ENCODE results near the gene TP53AIP1. TPM values are rescaled to one million over a fixed set of nuclear protein-coding genes. Genes with fewer than 3 reads are reported as not detected.

The TP53AIP1 gene
- total and polyA plus RNA-seq, 2 experiments from 2014 or later: 0.17 to 0.23 TPM

DNA sequence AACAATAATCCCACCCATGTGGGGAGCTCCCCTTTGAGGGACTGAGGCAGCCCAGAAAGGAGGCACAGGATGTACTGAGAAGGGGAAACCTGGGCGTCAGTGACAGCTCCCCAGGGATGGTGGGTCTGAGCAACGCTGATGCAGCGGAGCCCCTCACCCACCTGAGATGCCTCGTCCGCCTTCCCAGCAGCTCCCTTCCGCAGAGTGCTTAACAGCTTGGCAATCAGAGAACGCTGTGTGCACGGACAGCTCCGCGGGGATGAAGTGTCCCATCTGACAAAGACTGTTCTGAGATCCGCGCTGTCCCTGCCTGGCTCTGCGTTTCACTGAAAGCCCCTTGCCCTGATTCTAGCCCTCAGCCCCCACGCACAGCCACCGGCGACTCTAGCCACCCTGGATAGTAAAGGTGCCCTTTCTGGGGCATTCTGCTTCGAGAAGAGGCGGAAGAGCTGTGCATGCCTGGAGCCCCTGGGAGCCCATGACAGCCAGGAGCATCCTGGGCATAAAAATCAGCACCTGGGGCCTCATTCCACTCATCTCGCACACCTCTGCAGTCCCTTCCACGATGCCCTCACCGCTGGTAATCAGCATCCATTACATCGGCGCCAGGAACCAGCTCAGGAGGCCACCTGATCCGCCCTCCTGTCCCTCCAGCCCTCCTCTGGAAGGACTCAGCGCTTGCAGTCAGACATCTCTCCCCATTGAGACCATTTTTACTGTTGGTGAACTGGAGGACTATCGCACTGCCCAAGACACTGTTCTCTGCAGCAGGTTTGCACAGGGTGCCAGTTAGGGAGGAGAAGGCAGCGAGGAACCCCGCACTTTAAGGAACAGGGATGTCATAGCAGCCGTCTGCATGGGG, 40.8 kb downstream of the TP53AIP1 start:
- Histone ChIP-seq H3K79me2 (no peaks in the 10 kb centered on the region), H3K9me2 (replicated peaks; ENCODE audit: insufficient read depth) (no peaks in the 10 kb centered on the region), H3K36me3 (replicated peaks; ENCODE audit: insufficient read depth, low read depth) (no peaks in the 10 kb centered on the region), H2AFZ (no peak overlapping the region), H3K4me3 (no peak overlapping the region), H3K9me3 (ENCODE audit: low read depth) (no peaks in the 10 kb centered on the region), H3K4me1 (ENCODE audit: insufficient read depth) (peaks cover 15% of the 10 kb centered on the region), H4K20me1 (ENCODE audit: insufficient read depth, poor library complexity, severe bottlenecking) (no peaks in the 10 kb centered on the region), H3K27ac (no peak overlapping the region), H3K27me3 (peaks cover 53% of the 10 kb centered on the region), H3K4me2 (peak overlapping the region; percentile 59)
- WGBS (ENCODE audit: low lambda C conversion rate, missing lambda C conversion rate): 13% methylated on average over 29 of the region's 29 CpGs
- DNase-seq (ENCODE audit: low spot score): peak; percentile 31
- TF ChIP-seq, protein P1, sequence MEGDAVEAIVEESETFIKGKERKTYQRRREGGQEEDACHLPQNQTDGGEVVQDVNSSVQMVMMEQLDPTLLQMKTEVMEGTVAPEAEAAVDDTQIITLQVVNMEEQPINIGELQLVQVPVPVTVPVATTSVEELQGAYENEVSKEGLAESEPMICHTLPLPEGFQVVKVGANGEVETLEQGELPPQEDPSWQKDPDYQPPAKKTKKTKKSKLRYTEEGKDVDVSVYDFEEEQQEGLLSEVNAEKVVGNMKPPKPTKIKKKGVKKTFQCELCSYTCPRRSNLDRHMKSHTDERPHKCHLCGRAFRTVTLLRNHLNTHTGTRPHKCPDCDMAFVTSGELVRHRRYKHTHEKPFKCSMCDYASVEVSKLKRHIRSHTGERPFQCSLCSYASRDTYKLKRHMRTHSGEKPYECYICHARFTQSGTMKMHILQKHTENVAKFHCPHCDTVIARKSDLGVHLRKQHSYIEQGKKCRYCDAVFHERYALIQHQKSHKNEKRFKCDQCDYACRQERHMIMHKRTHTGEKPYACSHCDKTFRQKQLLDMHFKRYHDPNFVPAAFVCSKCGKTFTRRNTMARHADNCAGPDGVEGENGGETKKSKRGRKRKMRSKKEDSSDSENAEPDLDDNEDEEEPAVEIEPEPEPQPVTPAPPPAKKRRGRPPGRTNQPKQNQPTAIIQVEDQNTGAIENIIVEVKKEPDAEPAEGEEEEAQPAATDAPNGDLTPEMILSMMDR (IDR thresholded peaks at IDR 0.05; ENCODE audit: poor library complexity): no peak
- TF ChIP-seq EZH2phosphoT487 (IDR thresholded peaks at IDR 0.05; ENCODE audit: low read depth, severe bottlenecking, unreplicated experiment) (no peak), EZH2 (IDR thresholded peaks at IDR 0.05; ENCODE audit: borderline replicate concordance) (no peak)

DNA sequence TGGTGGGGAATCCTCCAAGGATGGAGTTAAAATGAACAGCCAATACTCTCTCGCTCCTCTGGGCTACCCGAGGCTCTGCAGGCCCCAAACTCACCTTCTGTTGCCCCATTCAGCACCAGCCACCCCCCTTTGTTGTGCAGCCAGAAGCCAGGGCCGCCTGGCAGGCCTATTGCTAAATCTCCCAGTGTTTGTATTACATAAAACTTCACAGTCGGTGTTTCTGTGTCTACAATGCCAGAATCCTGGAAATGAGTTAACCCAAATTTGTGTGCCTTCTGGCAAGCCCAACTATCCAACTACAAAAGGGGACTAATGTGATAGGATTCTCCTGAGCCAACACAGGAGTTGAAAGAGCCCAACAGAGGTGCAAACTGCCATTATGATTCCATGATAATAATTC, 42.2 kb downstream of the TP53AIP1 start:
- Histone ChIP-seq H4K20me1 (ENCODE audit: insufficient read depth, poor library complexity, severe bottlenecking) (no peaks in the 10 kb centered on the region), H3K9me2 (replicated peaks; ENCODE audit: insufficient read depth) (no peaks in the 10 kb centered on the region), H3K4me1 (ENCODE audit: insufficient read depth) (peaks cover 8% of the 10 kb centered on the region), H3K4me2 (no peak overlapping the region), H3K36me3 (replicated peaks; ENCODE audit: insufficient read depth, low read depth) (no peaks in the 10 kb centered on the region), H3K4me3 (no peak overlapping the region), H3K27ac (no peak overlapping the region), H3K27me3 (peaks cover 53% of the 10 kb centered on the region), H3K9me3 (ENCODE audit: low read depth) (no peaks in the 10 kb centered on the region), H3K79me2 (no peaks in the 10 kb centered on the region), H2AFZ (no peak overlapping the region)
- TF ChIP-seq, protein P1 (IDR thresholded peaks at IDR 0.05; ENCODE audit: poor library complexity): no peak
- no peak for TF ChIP-seq EZH2 (IDR thresholded peaks at IDR 0.05; ENCODE audit: borderline replicate concordance)
- TF ChIP-seq EZH2phosphoT487 (IDR thresholded peaks at IDR 0.05; ENCODE audit: low read depth, severe bottlenecking, unreplicated experiment): no peak
- 68% methylated on average over 4 of the region's 4 CpGs for WGBS (ENCODE audit: low lambda C conversion rate, missing lambda C conversion rate)
- no peak for DNase-seq (ENCODE audit: low spot score)

GRCh38 chr11:128898580-128899344, 43.9 kb downstream of the TP53AIP1 start:
- TF ChIP-seq EZH2 (IDR thresholded peaks at IDR 0.05; ENCODE audit: borderline replicate concordance) (no peak), EZH2phosphoT487 (IDR thresholded peaks at IDR 0.05; ENCODE audit: low read depth, severe bottlenecking, unreplicated experiment) (no peak)
- TF ChIP-seq, protein P1 (IDR thresholded peaks at IDR 0.05; ENCODE audit: poor library complexity): no peak
- Histone ChIP-seq H3K4me2 (no peak overlapping the region), H3K27me3 (peaks cover 40% of the 10 kb centered on the region), H2AFZ (no peak overlapping the region), H3K27ac (no peak overlapping the region), H3K9me3 (ENCODE audit: low read depth) (no peaks in the 10 kb centered on the region), H3K79me2 (no peaks in the 10 kb centered on the region), H3K4me1 (ENCODE audit: insufficient read depth) (peaks cover 4% of the 10 kb centered on the region), H3K9me2 (replicated peaks; ENCODE audit: insufficient read depth) (no peaks in the 10 kb centered on the region), H3K4me3 (no peak overlapping the region), H3K36me3 (replicated peaks; ENCODE audit: insufficient read depth, low read depth) (no peaks in the 10 kb centered on the region), H4K20me1 (ENCODE audit: insufficient read depth, poor library complexity, severe bottlenecking) (no peaks in the 10 kb centered on the region)
- WGBS (ENCODE audit: low lambda C conversion rate, missing lambda C conversion rate): 91% methylated on average over 13 of the region's 13 CpGs
- no peak for DNase-seq (ENCODE audit: low spot score)

Measured in hepatocyte (in vitro differentiated cells).